ENCODE data around the gene TBC1D22A. TPM values are rescaled to one million over a fixed set of nuclear protein-coding genes. Genes with fewer than 3 reads are reported as not detected.

TBC1D22A gene
- total and polyA plus RNA-seq, 2 donors from 2014 or later: 24.6 to 39.4 TPM

DNA sequence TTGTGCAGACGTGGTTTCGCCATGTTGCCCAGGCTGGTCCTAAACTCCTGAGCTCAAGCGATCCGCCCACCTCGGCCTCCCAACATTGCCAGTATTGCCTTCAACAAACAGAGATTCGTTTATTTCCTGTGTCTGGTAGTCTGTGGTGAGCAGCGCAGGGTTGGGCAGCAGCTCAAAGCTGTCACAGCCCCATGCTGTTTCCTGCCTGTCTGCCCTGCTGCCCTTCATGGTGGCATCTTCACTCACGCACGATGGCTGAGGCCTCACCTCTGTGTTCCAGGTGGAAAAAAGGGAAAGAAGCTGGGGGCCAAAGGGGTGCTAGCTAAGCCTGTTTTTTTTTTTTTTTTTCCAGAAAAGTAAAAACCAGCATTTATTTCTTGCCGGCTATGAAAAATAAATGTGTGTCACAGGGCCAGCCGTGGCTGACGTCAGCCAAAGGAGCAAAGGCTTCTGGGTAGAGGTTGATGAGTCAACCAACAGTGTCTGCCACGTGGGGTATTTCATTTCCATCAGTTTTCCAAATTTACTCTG is 28.8 kb downstream of the TBC1D22A start:
- H3K9me3 ChIP-seq (ENCODE audit: control insufficient read depth in 2 of 3, insufficient read depth in 1 of 3, low read length in 3 of 3): no peaks in the 10 kb centered on the region
- H3K9ac ChIP-seq (ENCODE audit: low read length in 3 of 3): no peak overlapping the region
- H3K27me3 ChIP-seq (ENCODE audit: control insufficient read depth, insufficient read depth, low read length): no peaks in the 10 kb centered on the region
- TF ChIP-seq, protein P1, sequence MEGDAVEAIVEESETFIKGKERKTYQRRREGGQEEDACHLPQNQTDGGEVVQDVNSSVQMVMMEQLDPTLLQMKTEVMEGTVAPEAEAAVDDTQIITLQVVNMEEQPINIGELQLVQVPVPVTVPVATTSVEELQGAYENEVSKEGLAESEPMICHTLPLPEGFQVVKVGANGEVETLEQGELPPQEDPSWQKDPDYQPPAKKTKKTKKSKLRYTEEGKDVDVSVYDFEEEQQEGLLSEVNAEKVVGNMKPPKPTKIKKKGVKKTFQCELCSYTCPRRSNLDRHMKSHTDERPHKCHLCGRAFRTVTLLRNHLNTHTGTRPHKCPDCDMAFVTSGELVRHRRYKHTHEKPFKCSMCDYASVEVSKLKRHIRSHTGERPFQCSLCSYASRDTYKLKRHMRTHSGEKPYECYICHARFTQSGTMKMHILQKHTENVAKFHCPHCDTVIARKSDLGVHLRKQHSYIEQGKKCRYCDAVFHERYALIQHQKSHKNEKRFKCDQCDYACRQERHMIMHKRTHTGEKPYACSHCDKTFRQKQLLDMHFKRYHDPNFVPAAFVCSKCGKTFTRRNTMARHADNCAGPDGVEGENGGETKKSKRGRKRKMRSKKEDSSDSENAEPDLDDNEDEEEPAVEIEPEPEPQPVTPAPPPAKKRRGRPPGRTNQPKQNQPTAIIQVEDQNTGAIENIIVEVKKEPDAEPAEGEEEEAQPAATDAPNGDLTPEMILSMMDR (IDR thresholded peaks at IDR 0.05; ENCODE audit: borderline replicate concordance, extremely low read depth, insufficient read depth): no peak
- H3K27ac ChIP-seq (ENCODE audit: low read depth in 2 of 2, low read length in 2 of 2): peak overlapping the region in 1 of 2 donors; percentile 67
- FAIRE-seq: no peak
- peak in 1 of 5 donors; percentile 85 for DNase-seq
- no peaks in the 10 kb centered on the region for H3K4me1 ChIP-seq (ENCODE audit: control insufficient read depth in 2 of 3, insufficient read depth in 2 of 3, low read depth in 1 of 3, low read length in 3 of 3)
- intact Hi-C loops (cut with DNase I): no loop called here
- peaks cover 0 to 16% (median 4%) of the 10 kb centered on the region in 3 donors for H3K36me3 ChIP-seq (ENCODE audit: control insufficient read depth in 2 of 3, insufficient read depth in 3 of 3, low read length in 3 of 3)
- H3K4me3 ChIP-seq (ENCODE audit: low read length in 3 of 3): no peak overlapping the region

- H3K4me1 ChIP-seq (ENCODE audit: control insufficient read depth in 2 of 3, insufficient read depth in 2 of 3, low read depth in 1 of 3, low read length in 3 of 3): no peaks in the 10 kb centered on the region
- no peak for FAIRE-seq
- no peaks in the 10 kb centered on the region for H3K9me3 ChIP-seq (ENCODE audit: control insufficient read depth in 2 of 3, insufficient read depth in 1 of 3, low read length in 3 of 3)
- no peaks in the 10 kb centered on the region for H3K27me3 ChIP-seq (ENCODE audit: control insufficient read depth, insufficient read depth, low read length)
- intact Hi-C loops (cut with DNase I): no loop called here
- H3K36me3 ChIP-seq (ENCODE audit: control insufficient read depth in 2 of 3, insufficient read depth in 3 of 3, low read length in 3 of 3): peaks cover 0 to 16% (median 4%) of the 10 kb centered on the region in 3 donors
- H3K9ac ChIP-seq (ENCODE audit: low read length in 3 of 3): no peak overlapping the region
- H3K27ac ChIP-seq (ENCODE audit: low read depth in 2 of 2, low read length in 2 of 2): no peak overlapping the region
- TF ChIP-seq, protein P1 (IDR thresholded peaks at IDR 0.05; ENCODE audit: borderline replicate concordance, extremely low read depth, insufficient read depth): no peak
- peak in 1 of 5 donors; percentile 66 for DNase-seq
- H3K4me3 ChIP-seq (ENCODE audit: low read length in 3 of 3): no peak overlapping the region
Observed at GRCh38 chr22:46792061-46792796, 29.8 kb downstream of the TBC1D22A start.

GRCh38 chr22:46792841-46793261 is 30.4 kb downstream of the TBC1D22A start:
- Histone ChIP-seq H3K36me3 (ENCODE audit: control insufficient read depth in 2 of 3, insufficient read depth in 3 of 3, low read length in 3 of 3) (peaks cover 0 to 16% (median 4%) of the 10 kb centered on the region in 3 donors), H3K27ac (ENCODE audit: low read depth in 2 of 2, low read length in 2 of 2) (no peak overlapping the region), H3K9me3 (ENCODE audit: control insufficient read depth in 2 of 3, insufficient read depth in 1 of 3, low read length in 3 of 3) (no peaks in the 10 kb centered on the region), H3K27me3 (ENCODE audit: control insufficient read depth, insufficient read depth, low read length) (no peaks in the 10 kb centered on the region), H3K4me1 (ENCODE audit: control insufficient read depth in 2 of 3, insufficient read depth in 2 of 3, low read depth in 1 of 3, low read length in 3 of 3) (peaks cover 0 to under 1% (median 0%) of the 10 kb centered on the region in 3 donors), H3K4me3 (ENCODE audit: low read length in 3 of 3) (no peak overlapping the region), H3K9ac (ENCODE audit: low read length in 3 of 3) (no peak overlapping the region)
- TF ChIP-seq, protein P1 (IDR thresholded peaks at IDR 0.05; ENCODE audit: borderline replicate concordance, extremely low read depth, insufficient read depth): no peak
- intact Hi-C loops (cut with DNase I): no loop called here
- DNase-seq: peak in 1 of 5 donors; percentile 65
- FAIRE-seq: no peak
